ENCODE results near the gene TMEM250. TPM values are rescaled to one million over a fixed set of nuclear protein-coding genes. Genes with fewer than 3 reads are reported as not detected.

The TMEM250 gene
- polyA plus RNA-seq, 1 of the 3 experiments (the other 2 are of a cell fraction), result 25.9 TPM

- TF ChIP-seq REST (IDR thresholded peaks at IDR 0.05; ENCODE audit: low read depth, low read length), result no peak
Observed at GRCh38 chr9:136081113-136081825, 37.4 kb downstream of the TMEM250 start (continued).

GRCh38 chr9:136080716-136081112 is 38.0 kb downstream of the TMEM250 start:
- ChIA-PET CTCF (interaction anchor here (1.7 to 2.1 kb wide), 2 partner anchors 42 to 113 kb away, joined by 6 to 10 read pairs; no protein-coding TSS in a partner anchor), POLR2A (interaction anchor here (0.6 kb wide), 1 partner anchor 165 kb away, joined by 4 read pairs; no protein-coding TSS in a partner anchor)
- 90% methylated on average over 15 of the region's 23 CpGs for WGBS (ENCODE audit: low lambda C conversion rate)
- DNase-seq, result peak; percentile 27
- peaks cover 0 to 13% of the 10 kb centered on the region in 2 experiments; a peak in 1 of 4 replicates for H3K4me1 ChIP-seq (ENCODE audit: control insufficient read depth in 1 of 2, insufficient read depth in 2 of 2, low read depth in 1 of 2, low read length in 1 of 2)
- H3F3A ChIP-seq (replicated peaks; ENCODE audit: insufficient read depth), result no peaks in the 10 kb centered on the region
- no peaks in the 10 kb centered on the region for H3K9me2 ChIP-seq
- TF ChIP-seq CTCF (IDR thresholded peaks at IDR 0.05), result no peak
- TF ChIP-seq SMC3 (IDR thresholded peaks at IDR 0.05; ENCODE audit: low read depth, low read length), result no peak
- no peak for TF ChIP-seq USF2 (IDR thresholded peaks at IDR 0.05; ENCODE audit: borderline replicate concordance, low read depth, low read length)
- no peak for TF ChIP-seq IRF3 (IDR thresholded peaks at IDR 0.05; ENCODE audit: low read depth, low read length)
- no peak for TF ChIP-seq CHD2 (IDR thresholded peaks at IDR 0.05; ENCODE audit: low read length, partially characterized antibody)
- H3K9me3 ChIP-seq, result no peaks in the 10 kb centered on the region
- H3K4me3 ChIP-seq (ENCODE audit: low read depth in 2 of 2, low read length in 1 of 2), result no peak overlapping the region
- no peak overlapping the region for H2AFZ ChIP-seq (ENCODE audit: low read depth)
- no peak overlapping the region for H3K9ac ChIP-seq
- H3K27me3 ChIP-seq (ENCODE audit: insufficient read depth), result no peaks in the 10 kb centered on the region
- no peak overlapping the region for H3K27ac ChIP-seq (ENCODE audit: low read depth in 2 of 2, low read length in 1 of 2)
- peaks cover 0 to 8% of the 10 kb centered on the region in 2 experiments for H3K36me3 ChIP-seq (replicated peaks in 1 of 2; ENCODE audit: control insufficient read depth in 1 of 2, insufficient read depth in 2 of 2, low read length in 1 of 2)
- peaks cover 76% of the 10 kb centered on the region for H3K79me2 ChIP-seq (ENCODE audit: insufficient read depth)
- H4K20me1 ChIP-seq (ENCODE audit: insufficient read depth), result peaks cover 83% of the 10 kb centered on the region
- no peak overlapping the region for H3K4me2 ChIP-seq

Data from SK-N-SH (cell line).